Small intestine (tissue), 7 donors: Measurements from ENCODE around the gene SEMA3D. TPM values are rescaled to one million over a fixed set of nuclear protein-coding genes. Genes with fewer than 3 reads are reported as not detected.

Source experiments
- DNase-seq, 2 donors: peaks; one replicate each; pipeline versions ENCODE4 v3.0.0 to v3.0.0-alpha.2; 2013
- FAIRE-seq: peaks from 2 replicates; lab custom pipeline; 2012; peaks lifted over from hg19 to GRCh38; lab: Jason Lieb, UNC
- H3K27ac ChIP-seq, 3 donors: one replicate each; pipeline ENCODE4 v1.5.1; 2013; ENCODE audit warnings: low read length in 2 of 3, mild to moderate bottlenecking in 2 of 3, control low read depth in 1 of 3, inconsistent platforms in 1 of 3, low read depth in 1 of 3, moderate library complexity in 1 of 3
- H3K27me3 ChIP-seq, 3 donors: one replicate each; pipeline ENCODE4 v1.6.1; 2013; ENCODE audit warnings: low read length in 3 of 3, inconsistent platforms in 1 of 3; ENCODE audit not compliant: control insufficient read depth in 3 of 3, insufficient read depth in 3 of 3
- H3K36me3 ChIP-seq, 3 donors: one replicate each; pipeline ENCODE4 v1.6.1; 2013; ENCODE audit warnings: low read length in 3 of 3, inconsistent platforms in 1 of 3, low read depth in 1 of 3, mild to moderate bottlenecking in 1 of 3, moderate library complexity in 1 of 3; ENCODE audit not compliant: control insufficient read depth in 3 of 3, insufficient read depth in 2 of 3
- H3K4me1 ChIP-seq, 3 donors: one replicate each; pipeline ENCODE4 v1.6.1; 2013; ENCODE audit warnings: low read length in 2 of 3, inconsistent platforms in 1 of 3, low read depth in 1 of 3, mild to moderate bottlenecking in 1 of 3, moderate library complexity in 1 of 3; ENCODE audit not compliant: control insufficient read depth in 3 of 3, insufficient read depth in 2 of 3
- H3K4me3 ChIP-seq, 3 donors: one replicate each; pipeline ENCODE4 v1.5.1; 2013; ENCODE audit warnings: low read length in 3 of 3, control low read depth in 1 of 3, inconsistent platforms in 1 of 3, low read depth in 1 of 3, mild to moderate bottlenecking in 1 of 3, moderate library complexity in 1 of 3
- H3K9me3 ChIP-seq, 2 donors: one replicate each; pipeline ENCODE4 v1.6.1; 2013; ENCODE audit warnings: low read depth in 1 of 2, low read length in 1 of 2; ENCODE audit not compliant: control insufficient read depth in 2 of 2, insufficient read depth in 1 of 2
- WGBS, 3 donors: extraction: QIAGEN DNeasy Blood & Tissue Kit; methylation state at CpG; one replicate each; pipeline ENCODE4 v1.1.7; 2013; 5-methylcytosine and 5-hydroxymethylcytosine counted together
- polyA plus RNA-seq, 4 donors: library from polyadenylated mRNA; stranded (reverse) in 3 of 4; unstranded in 1 of 4; fragments of 200-250 nt in 3 of 4; fragments of 120-200 nt in 1 of 4; gene quantifications; one replicate each; pipeline versions ENCODE4 v1.2.1 to v1.2.3, GENCODE V29; 2013
- donor health status: healthy with polysubstance abuse.
- donor health status: control.
- donor health status: control.
- donor health status: Bipolar disorder and iron deficiency.
- donor health status: healthy.

Gene SEMA3D
- polyA plus RNA-seq, 4 donors, result 0.27 to 6.9 (median 0.95) TPM; not detected in 1

DNA sequence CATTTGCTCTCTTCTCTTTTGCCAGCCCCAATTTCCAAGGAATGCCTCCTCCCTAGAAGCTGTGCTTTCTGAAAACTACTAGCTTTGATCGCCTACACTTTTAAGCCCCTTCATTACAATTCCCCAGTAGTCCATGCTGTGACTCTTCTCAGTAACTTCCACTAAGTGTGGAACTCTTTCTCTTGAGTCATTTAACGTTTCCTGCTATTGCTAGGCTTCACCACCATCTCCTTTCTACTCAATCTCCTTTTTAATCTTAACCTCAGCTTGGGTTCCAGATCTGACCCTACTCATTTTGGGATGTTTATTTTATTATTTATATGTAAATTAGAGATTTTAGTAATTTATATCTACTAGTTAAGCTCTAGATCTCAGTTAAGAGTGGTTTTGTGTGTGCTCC lies 14.4 kb upstream of the SEMA3D start:
- FAIRE-seq (no peak), DNase-seq (no peak)
- Histone ChIP-seq H3K27ac (no peak overlapping the region), H3K4me3 (no peak overlapping the region), H3K27me3 (no peaks in the 10 kb centered on the region), H3K9me3 (peaks cover 0 to 5% of the 10 kb centered on the region in 2 donors), H3K36me3 (no peaks in the 10 kb centered on the region), H3K4me1 (no peaks in the 10 kb centered on the region)
- 81 to 88% (median 85%) methylated on average over 2 of the region's 2 CpGs for WGBS, 3 donors

DNA sequence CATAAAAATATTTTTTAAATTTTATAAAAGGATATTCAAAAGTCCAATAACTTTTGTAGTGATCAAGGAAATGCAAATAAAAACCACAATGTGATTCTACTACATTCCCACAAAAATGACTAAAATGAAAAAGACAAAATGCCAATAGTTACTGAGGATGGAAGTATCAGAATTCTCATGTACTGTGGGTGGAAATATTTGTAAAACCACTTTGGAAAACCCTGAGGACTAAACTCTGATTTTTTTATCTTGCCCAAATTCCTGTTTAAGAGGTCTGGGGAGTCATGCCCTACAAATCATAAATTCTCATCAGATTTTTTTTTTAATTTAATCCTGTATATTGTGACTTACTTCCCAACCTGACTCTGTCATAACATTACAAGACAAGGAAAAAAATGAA lies 9.8 kb upstream of the SEMA3D start:
- no peak overlapping the region for H3K27ac ChIP-seq
- no peak for DNase-seq
- FAIRE-seq, result no peak

DNA sequence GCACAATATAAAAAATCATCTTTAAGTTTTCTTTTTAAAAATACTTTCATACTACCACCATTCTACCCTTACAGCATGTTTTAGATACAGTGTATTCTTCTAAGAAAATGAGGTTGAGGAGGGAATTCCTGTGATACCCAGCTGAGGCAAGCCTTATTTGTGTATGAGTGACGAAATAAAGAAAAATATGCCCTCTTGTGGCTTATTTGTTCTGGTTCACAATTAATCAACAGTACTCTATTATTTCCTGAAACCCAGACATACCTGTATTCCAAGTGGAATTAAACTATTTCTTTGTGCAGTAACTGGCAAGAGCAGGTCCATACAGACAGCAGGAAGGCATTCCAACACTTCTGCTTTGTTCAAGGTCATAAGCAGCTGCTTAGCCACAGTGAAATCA lies 4.5 kb upstream of the SEMA3D start:
- Histone ChIP-seq H3K27me3 (peaks cover 0 to 7% (median 0%) of the 10 kb centered on the region in 3 donors), H3K9me3 (no peaks in the 10 kb centered on the region), H3K36me3 (no peaks in the 10 kb centered on the region), H3K27ac (no peak overlapping the region), H3K4me1 (peaks cover 0 to 7% (median 0%) of the 10 kb centered on the region in 3 donors), H3K4me3 (no peak overlapping the region)
- FAIRE-seq (no peak), DNase-seq (peak; percentile 18 to 24)
- WGBS, 3 donors, result 0 to 22% (median 4%) methylated on average over 1 of the region's 1 CpG

More for the DNA sequence above, 9.8 kb upstream of the SEMA3D start:
- Histone ChIP-seq H3K9me3 (peaks cover 0 to 5% of the 10 kb centered on the region in 2 donors), H3K4me1 (no peaks in the 10 kb centered on the region), H3K4me3 (no peak overlapping the region), H3K27me3 (no peaks in the 10 kb centered on the region), H3K36me3 (no peaks in the 10 kb centered on the region)

DNA sequence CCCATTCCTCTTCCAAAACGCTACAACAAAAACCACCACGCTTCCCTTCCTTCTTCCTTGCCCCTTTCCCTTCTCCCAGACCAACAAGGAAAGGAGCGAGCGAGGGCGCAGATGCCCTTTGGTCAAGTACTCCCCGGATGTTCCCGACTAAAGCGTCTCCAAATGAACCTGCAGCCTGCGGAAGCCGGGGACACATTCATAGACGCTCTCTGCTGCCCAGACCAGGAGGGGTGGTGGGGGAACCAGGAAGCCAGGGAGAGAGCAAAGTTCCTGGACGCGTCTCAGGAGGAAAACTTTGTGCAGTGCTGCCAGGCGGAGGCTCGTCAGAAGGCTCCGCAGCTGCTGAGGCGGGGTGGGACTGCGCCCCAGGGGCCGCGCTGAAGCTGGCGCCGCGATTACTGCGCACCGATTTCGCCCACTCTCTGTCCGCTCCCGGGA lies 754 bp downstream of the SEMA3D start:
- H3K27me3 ChIP-seq, result peaks cover 0 to 12% (median 5%) of the 10 kb centered on the region in 3 donors
- peak overlapping the region; percentile 17 to 88 (median 46) for H3K4me3 ChIP-seq
- H3K4me1 ChIP-seq, result peaks cover 0 to 11% (median 2%) of the 10 kb centered on the region in 3 donors
- H3K27ac ChIP-seq, result peak overlapping the region; percentile 21 to 76 (median 63)
- H3K36me3 ChIP-seq, result no peaks in the 10 kb centered on the region
- 0 to 2% (median 2%) methylated on average over 22 to 28 of the region's 28 CpGs for WGBS, 3 donors
- H3K9me3 ChIP-seq, result no peaks in the 10 kb centered on the region
- FAIRE-seq, result no peak
- DNase-seq, result peak; percentile 82 to 86

DNA sequence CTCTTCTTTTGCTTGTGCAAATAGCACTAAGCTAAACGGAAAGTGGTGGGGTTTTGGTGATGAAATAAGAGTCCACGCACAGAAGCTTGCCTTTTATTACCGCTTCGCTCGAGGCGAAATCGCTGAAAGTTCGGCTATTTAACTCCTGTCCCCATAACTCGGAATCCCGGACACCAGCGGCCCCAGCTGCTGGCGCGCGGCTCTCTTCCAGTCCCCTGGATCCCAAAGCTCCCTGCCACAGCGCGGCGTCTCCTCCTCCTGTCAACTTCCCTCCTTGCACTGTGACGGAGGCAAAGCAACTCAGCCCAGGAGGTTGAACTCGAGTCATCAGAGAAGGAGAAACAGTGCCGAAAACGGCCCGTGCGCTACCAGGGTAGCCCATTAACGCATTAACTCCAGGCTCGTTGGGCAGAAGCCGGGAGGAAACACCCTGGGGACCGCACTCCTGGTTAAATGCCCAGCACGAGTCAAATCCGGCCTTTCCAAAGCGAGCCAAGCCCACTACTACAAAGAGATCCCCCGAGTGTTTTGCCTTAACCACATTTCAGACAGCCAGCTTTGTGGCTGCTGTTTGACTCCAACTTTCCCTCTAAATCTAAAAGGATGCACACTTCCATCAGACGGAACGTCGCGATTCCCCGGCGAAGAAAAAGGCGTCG lies 1.3 kb downstream of the SEMA3D start:
- 2 to 5% (median 2%) methylated on average over 39 of the region's 39 CpGs for WGBS, 3 donors
- H3K4me1 ChIP-seq, result peaks cover 0 to 11% (median 2%) of the 10 kb centered on the region in 3 donors
- H3K27ac ChIP-seq, result peak overlapping the region; percentile 26 to 76 (median 63)
- H3K4me3 ChIP-seq, result peak overlapping the region in 2 of 3 donors; percentile 46 to 88
- DNase-seq (peak; percentile 53 to 67), FAIRE-seq (no peak)
- H3K36me3 ChIP-seq, result no peaks in the 10 kb centered on the region
- no peaks in the 10 kb centered on the region for H3K9me3 ChIP-seq
- peaks cover 0 to 12% (median 5%) of the 10 kb centered on the region in 3 donors for H3K27me3 ChIP-seq

DNA sequence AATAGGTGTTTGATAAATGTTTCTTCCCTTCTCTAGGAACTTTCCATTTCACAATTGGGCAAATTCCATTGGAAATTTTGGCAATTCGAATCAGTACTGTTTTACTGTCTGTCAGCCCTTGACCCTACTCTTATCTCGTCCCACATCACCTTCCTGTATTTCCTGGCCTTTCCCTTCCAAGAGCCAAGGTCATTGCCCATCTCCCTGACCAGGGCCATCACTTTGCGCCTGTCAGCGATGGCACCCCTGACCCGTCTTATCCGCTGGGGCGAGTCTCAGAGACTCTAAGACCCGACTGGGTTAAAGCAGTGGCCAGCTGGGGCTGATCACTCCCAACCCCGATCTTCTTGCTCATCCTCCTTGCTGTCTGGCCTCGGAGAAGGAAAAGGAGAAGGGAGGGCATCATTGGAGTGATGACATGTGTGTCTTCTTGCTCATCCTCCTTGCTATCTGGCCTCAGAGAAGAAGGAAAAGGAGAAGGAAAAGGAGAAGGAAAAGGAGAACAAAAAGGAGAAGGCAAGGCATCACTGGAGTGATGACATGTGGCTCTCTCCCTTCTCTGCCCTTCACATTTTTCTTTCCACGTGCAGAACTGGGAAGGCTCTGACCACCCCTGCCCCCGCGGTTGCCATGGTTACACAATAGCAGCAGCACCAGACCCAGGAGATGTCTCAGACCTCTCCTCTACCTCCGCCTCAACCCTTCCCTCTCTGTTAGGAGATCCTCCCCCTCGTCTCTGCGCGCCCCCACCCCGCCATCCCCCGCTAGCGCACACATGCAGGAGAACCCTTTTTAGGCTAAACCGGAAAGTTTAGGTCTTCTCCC lies 2.0 kb downstream of the SEMA3D start:
- FAIRE-seq, result no peak
- DNase-seq, result peak in 1 of 2 donors; percentile 18
- Histone ChIP-seq H3K4me1 (peaks cover 0 to 11% (median 2%) of the 10 kb centered on the region in 3 donors), H3K4me3 (peak overlapping the region in 2 of 3 donors; percentile 46 to 88), H3K36me3 (no peaks in the 10 kb centered on the region), H3K27ac (peak overlapping the region in 2 of 3 donors; percentile 63 to 76), H3K27me3 (peaks cover 0 to 12% (median 5%) of the 10 kb centered on the region in 3 donors), H3K9me3 (peaks cover 0 to 4% of the 10 kb centered on the region in 2 donors)
- WGBS, 3 donors, result 32 to 39% (median 34%) methylated on average over 20 to 21 of the region's 21 CpGs

DNA sequence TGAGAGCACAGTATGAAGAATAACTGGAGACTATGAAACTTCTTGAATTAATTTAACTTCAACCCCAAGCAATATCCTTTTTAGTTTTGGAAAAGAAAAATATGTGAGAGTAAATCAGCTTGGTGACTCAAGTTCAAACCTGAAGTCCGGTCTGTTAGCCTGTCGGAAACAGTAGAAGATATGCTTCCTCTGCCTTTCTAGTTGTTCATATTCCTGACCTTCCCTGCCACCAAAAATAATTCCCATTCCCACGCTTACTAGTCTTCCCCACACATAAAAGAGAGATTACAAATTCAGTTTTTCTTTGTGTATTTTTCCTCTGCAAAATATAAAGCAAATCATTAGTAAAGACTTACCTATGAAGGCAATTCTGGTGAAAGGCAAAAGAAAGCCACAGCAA lies 3.6 kb downstream of the SEMA3D start:
- WGBS, 3 donors, result 89 to 98% (median 91%) methylated on average over 3 of the region's 3 CpGs
- Histone ChIP-seq H3K27me3 (peaks cover 0 to 12% (median 5%) of the 10 kb centered on the region in 3 donors), H3K9me3 (peaks cover 0 to 16% of the 10 kb centered on the region in 2 donors), H3K4me3 (no peak overlapping the region), H3K36me3 (peaks cover 0 to 3% (median 0%) of the 10 kb centered on the region in 3 donors), H3K4me1 (peaks cover 0 to 11% (median 2%) of the 10 kb centered on the region in 3 donors), H3K27ac (no peak overlapping the region)
- no peak for FAIRE-seq
- DNase-seq, result no peak

DNA sequence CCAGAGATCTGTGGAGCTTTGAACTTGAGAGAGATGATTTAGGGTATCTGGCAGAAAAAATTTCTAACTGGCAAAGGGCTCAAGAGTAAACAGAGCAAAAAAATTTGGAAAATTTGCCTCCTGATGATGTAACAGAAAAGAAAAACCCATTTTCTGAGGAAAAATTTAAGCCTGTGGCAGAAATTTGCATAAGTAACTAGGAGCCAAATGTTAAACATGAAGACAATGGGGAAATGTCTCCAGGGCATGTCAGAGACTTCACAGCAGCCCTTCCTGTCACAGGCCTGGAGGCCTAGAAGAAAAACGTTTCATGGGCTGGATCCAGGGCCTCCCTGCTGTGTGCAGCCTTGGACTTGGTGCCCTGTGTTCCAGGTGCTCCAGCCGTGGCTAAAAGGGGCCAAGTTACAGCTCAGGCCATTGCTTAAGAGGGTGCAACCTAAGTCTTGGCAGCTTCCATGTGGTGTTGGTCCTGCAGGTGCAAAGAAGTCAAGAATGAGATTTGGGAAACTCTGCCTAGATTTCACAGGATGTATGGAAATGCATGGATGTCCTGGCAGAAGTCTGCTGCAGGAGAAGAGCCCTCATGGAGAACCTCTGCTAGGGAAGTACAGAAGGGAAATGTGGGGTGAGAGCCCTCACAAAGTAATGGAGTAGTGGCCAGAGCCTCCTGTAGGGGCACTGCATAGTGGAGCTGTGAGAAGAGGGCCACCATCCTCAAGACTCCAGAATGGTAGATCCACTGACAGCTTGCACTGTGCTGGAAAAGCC lies 8.1 kb downstream of the SEMA3D start:
- 45 to 62% (median 48%) methylated on average over 2 of the region's 2 CpGs for WGBS, 3 donors
- DNase-seq (no peak), FAIRE-seq (no peak)
- H3K36me3 ChIP-seq, result peaks cover 0 to 3% (median 0%) of the 10 kb centered on the region in 3 donors
- H3K27ac ChIP-seq, result no peak overlapping the region
- no peak overlapping the region for H3K4me3 ChIP-seq
- H3K9me3 ChIP-seq, result peaks cover 0 to 16% of the 10 kb centered on the region in 2 donors
- no peaks in the 10 kb centered on the region for H3K27me3 ChIP-seq
- H3K4me1 ChIP-seq, result no peaks in the 10 kb centered on the region
